GM12872 (cell line): ENCODE data around the gene FCN1.
A peak's percentile ranks its signal among the peaks of the same experiment; 100 is the strongest.

Experiments used
- TF ChIP-seq, protein P1 (sequence below): IDR thresholded peaks from 3 replicates; pipeline ENCODE4 v1.5.1; 2011; ENCODE audit warnings: low read depth, mild to moderate bottlenecking, low read length, moderate library complexity; ENCODE audit not compliant: insufficient read depth

FCN1 gene

GRCh38 chr9:134863306-134863902 lies 54.3 kb downstream of the FCN1 start:
- TF ChIP-seq, protein P1, sequence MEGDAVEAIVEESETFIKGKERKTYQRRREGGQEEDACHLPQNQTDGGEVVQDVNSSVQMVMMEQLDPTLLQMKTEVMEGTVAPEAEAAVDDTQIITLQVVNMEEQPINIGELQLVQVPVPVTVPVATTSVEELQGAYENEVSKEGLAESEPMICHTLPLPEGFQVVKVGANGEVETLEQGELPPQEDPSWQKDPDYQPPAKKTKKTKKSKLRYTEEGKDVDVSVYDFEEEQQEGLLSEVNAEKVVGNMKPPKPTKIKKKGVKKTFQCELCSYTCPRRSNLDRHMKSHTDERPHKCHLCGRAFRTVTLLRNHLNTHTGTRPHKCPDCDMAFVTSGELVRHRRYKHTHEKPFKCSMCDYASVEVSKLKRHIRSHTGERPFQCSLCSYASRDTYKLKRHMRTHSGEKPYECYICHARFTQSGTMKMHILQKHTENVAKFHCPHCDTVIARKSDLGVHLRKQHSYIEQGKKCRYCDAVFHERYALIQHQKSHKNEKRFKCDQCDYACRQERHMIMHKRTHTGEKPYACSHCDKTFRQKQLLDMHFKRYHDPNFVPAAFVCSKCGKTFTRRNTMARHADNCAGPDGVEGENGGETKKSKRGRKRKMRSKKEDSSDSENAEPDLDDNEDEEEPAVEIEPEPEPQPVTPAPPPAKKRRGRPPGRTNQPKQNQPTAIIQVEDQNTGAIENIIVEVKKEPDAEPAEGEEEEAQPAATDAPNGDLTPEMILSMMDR = no peak

- TF ChIP-seq, protein P1 = no peak
These were observed 55.9 kb downstream of the FCN1 start for GRCh38 chr9:134861595-134862334.

DNA sequence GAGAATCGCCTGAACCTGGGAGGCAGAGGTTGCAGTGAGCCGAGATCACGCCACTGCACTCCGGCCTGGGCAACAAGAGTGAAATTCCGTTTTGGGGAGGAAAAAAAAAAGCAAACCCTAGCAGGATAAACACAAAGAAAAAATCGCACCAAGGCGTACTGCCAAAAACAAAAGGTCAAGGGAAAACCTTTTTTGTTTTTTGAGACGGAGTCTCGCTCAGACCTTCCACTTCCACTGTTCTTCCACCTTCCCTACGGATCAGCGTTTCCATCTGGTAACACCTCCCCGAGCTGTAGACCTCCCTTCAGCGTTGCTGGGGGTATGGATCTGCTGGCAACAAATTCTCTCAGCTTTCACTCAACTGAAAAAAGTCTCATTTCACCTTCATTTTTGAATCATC lies 57.2 kb downstream of the FCN1 start:
- TF ChIP-seq, protein P1 = no peak

- TF ChIP-seq, protein P1 = peak; percentile 63
These were observed 59.5 kb downstream of the FCN1 start for GRCh38 chr9:134858051-134858841.

DNA sequence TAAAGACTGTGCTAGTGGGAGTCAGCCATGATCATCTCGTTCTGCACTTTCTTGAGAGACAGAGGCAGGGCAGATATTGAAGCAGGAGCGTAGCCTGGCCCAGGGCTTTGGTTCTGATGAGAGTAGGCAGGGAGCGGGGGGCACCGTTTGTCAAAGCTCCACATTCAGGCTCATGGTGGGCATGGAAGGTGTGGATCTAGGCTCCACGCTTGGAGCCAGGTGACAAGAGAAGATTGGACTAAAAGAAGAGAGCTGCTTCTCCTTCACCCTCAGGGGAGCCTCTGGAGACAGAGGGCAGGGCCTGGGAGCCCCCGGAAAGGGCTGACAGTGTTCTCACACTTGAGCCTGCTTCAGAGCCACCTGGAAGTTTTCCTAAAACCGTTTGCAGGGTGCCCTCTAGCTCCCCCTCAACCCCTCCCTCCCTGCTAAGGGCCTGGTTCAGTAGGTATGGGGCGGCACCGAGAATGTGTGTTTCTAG lies 61.8 kb downstream of the FCN1 start:
- TF ChIP-seq, protein P1 = no peak
